GM12865 (cell line): Measurements from ENCODE around the gene QSOX2.

Experiments used
- DNase-seq: peaks from one replicate; pipeline ENCODE4 v3.0.0; 2010; ENCODE audit warnings: low read depth
- H3K4me3 ChIP-seq: 2 replicates; pipeline ENCODE4 v1.5.1; 2011; ENCODE audit warnings: mild to moderate bottlenecking, low read depth, low read length, control low read depth
- TF ChIP-seq, protein P1 (sequence below): IDR thresholded peaks from 2 replicates; pipeline ENCODE4 v1.5.1; 2011; ENCODE audit warnings: low read length, control low read depth, low read depth, inconsistent platforms; ENCODE audit not compliant: insufficient read depth; ENCODE audit errors: missing control alignments

QSOX2 gene

DNA sequence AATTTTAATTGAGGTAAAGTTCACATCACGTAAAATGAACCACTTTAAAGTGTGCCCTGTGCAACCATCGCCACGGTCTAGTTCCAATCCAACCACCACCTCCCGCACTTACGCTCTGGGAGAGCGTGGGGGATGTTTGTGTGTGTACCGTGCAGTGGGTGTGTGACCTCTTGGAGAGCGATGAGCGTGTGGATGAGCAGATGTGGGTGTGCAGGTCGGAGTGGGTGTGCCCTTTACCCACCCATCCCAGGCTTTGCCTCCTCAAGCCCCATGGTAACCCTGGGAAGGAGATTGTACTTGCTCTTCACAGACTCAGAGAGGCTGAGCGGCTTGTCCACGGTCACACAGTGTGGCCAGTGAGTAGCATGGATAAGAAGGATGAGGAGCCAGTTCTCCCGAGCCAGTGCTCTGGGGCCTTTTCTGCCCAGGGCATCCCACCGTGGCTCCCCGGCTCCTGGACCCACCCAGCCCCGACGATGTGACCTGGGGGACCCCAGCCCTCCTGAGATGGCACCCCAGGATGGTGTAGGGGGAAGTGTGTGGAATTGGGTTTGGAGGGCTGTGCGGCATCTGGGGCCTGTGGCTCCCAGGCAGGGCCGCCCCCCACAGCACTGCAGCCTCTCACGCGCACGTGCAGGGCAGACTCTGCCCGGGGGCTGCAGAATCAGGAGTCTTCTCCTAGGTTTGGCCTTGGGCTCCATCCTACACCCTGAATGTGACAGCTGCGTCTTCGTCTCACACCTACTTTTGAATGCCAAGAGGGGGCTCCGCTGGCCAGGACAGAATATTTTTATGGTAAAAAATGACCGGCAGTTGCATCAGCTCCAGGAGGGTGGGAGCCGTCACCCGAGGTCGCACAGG, 54.3 kb downstream of the QSOX2 start:
- no peak overlapping the region for H3K4me3 ChIP-seq
- DNase-seq = no peak
- TF ChIP-seq, protein P1, sequence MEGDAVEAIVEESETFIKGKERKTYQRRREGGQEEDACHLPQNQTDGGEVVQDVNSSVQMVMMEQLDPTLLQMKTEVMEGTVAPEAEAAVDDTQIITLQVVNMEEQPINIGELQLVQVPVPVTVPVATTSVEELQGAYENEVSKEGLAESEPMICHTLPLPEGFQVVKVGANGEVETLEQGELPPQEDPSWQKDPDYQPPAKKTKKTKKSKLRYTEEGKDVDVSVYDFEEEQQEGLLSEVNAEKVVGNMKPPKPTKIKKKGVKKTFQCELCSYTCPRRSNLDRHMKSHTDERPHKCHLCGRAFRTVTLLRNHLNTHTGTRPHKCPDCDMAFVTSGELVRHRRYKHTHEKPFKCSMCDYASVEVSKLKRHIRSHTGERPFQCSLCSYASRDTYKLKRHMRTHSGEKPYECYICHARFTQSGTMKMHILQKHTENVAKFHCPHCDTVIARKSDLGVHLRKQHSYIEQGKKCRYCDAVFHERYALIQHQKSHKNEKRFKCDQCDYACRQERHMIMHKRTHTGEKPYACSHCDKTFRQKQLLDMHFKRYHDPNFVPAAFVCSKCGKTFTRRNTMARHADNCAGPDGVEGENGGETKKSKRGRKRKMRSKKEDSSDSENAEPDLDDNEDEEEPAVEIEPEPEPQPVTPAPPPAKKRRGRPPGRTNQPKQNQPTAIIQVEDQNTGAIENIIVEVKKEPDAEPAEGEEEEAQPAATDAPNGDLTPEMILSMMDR = no peak

DNA sequence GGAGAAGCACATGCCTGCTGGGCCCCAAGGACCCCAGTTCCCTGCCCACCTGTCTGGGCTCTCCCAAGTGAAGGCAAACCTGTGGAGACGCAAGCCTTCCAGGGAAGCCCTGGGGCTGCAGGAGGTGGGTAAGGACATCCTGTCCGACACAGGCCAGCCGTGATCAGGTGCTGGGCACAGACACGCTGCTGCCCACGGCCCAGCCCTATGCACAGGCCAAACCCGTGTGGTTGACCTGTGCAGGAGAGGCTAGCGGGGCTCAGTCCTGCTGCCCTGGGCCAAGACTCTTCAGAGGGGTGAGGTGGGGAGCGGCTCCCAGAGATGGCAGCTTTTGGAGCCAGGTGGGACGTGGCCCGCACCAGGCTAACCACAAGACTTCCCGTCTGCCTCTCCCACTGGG, 55.0 kb downstream of the QSOX2 start:
- TF ChIP-seq, protein P1 = no peak
- H3K4me3 ChIP-seq = no peak overlapping the region
- DNase-seq = no peak

DNA sequence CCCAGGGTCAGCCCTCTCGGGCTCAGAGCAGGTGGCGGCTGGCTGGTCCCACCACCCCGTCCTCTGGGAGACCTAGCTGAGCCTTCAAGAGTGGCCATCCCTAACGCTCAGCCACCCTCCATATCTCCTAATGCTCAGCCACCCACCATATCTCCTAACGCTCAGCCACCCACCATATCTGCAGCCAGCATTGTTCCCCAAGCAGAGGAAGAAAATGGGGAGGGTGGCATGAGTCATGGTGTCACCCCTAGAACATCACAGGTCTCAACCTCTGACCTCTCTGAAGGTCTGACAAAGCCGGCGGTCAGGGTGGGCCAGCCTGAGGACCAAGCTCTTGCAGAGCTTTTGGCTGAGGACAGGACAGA, 55.4 kb downstream of the QSOX2 start:
- TF ChIP-seq, protein P1 = no peak
- H3K4me3 ChIP-seq = no peak overlapping the region
- DNase-seq = no peak

DNA sequence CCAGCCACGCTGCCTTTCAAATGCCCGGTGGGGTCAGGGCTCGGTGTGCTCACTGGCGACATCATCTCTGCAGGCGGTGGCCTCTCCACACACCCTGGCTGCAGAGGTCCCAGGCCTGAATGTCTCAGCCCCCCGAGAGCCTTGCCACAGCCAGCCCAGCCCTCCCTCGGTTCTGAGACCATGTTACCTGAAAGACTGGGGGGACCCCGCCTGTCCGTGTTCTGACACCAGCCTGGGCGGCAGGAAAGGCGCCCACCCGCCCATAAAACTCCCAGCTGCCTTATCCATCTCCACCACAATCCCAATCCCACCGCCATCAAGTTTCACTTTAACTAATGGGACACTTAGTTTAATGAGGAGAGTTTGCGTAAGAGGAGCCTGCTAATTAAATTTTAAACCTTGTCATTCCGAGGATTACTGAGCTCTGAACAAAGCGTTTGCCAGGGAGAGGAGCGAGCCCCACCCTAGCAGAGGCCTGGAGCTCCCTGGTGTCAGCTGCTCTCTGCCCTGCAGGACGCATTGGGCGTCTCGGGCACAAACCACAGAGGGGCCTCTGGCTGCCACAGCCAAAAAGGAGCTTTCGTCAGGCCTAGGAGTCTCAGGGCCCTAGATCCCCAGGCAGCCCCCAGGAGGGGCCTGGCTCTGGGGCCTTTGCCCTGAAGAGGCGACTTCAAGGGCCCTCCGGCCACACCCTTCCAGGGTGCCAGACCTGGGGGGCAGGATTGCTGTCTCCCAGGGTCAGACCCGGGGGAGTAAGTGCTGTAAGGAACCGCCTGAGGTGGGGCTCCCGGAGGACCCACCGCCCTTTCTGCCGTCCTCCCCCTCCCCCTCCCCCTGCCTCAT, 56.0 kb downstream of the QSOX2 start:
- DNase-seq = no peak
- TF ChIP-seq, protein P1 = no peak

DNA sequence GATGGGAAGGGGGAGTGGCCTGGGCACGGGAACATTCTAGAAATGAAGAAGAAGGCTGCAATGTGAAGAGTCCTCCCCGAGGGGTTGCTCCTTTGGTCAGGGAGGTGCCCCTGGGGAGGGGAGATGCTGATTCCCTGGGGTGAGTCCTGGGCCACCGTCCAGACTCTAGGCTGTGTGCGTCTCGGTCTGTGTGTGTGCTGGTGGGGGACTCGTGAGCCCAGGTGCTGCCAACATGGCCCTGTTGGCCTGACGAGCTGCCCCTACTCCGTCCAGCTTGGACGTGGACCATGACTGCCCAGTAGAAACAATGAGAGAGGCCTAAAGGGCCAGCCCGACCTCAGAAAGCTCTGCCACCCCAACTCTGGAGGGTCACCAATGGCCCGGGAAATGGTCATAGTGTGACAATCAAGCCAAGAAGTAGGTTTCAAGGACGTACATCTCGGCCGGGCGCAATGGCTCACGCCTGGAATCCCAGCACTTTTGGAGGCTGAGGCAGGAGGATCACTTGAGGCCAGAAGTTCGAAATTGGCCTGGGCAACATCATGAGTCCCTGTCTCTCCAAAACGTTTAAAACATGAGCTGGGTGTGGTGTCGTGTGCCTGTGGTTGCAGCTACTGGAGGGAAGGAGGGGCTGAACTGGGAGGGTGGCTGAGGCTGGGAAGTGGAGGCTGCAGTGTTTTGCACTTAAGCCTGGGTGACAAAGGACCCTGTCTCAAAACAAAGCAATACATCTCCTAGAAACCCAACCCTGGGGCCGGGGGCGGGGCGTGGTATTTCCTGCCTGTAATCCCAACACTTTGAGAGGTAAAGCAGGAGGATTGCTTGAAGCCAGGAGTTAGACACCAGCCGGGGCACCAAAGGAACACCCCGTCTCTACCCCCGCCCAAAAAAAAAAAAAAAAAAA, 57.7 kb downstream of the QSOX2 start:
- no peak overlapping the region for H3K4me3 ChIP-seq
- DNase-seq = no peak
- TF ChIP-seq, protein P1 = no peak

More for the DNA sequence above, 56.0 kb downstream of the QSOX2 start:
- no peak overlapping the region for H3K4me3 ChIP-seq

DNA sequence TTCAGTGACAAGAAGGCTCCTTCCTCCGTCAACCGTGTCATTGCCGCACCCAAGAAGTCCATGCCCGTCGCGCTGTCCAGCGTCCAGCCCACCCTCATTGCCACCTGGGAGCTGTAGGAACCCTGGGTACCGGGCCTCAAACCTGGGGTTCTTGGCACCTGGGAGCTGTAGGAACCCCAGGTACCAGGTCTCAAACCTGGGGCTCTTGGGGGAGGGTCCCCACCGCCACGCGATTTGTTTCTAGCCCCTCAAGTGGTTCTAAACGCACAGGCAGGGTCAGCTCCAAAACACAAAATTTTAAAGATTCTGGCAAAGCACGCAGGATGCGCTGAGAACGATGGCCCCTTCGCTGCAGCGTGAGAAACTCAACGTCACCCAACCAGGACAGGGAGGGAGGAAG, 58.4 kb downstream of the QSOX2 start:
- H3K4me3 ChIP-seq = no peak overlapping the region
- TF ChIP-seq, protein P1 = no peak
- no peak for DNase-seq
